Stomach (tissue), 4 donors: Measurements from ENCODE around the gene GCSAM.

ENCODE experiments used
- EP300 ChIP-seq: sonication (generic); formaldehyde crosslinking; IDR thresholded peaks from one replicate; pipeline ENCODE4 v1.6.1; 2017; ENCODE audit warnings: antibody characterized with exemption
- POLR2A ChIP-seq, 4 donors: fragments of 450-650 bp; IDR thresholded peaks; one replicate each; pipeline ENCODE4 v1.6.1; 2016; ENCODE audit warnings: antibody characterized with exemption in 4 of 4, control low read depth in 2 of 4, mild to moderate bottlenecking in 1 of 4, moderate library complexity in 1 of 4
- POLR2AphosphoS5 ChIP-seq, 3 donors: sonication (generic); formaldehyde crosslinking; IDR thresholded peaks; one replicate each; pipeline ENCODE4 v1.6.1; 2016; ENCODE audit warnings: antibody characterized with exemption in 3 of 3
- TF ChIP-seq, protein P1 (sequence below), 7 experiments: fragments of 450-650 bp in 4 of 7; fragments of 200-600 bp in 3 of 7; sonication (generic) in 3 of 7; IDR thresholded peaks; one replicate each; pipeline ENCODE4 v1.5.1; 2016 to 2019; ENCODE audit warnings: antibody characterized with exemption in 7 of 7, control low read depth in 2 of 7, mild to moderate bottlenecking in 1 of 7

DNA sequence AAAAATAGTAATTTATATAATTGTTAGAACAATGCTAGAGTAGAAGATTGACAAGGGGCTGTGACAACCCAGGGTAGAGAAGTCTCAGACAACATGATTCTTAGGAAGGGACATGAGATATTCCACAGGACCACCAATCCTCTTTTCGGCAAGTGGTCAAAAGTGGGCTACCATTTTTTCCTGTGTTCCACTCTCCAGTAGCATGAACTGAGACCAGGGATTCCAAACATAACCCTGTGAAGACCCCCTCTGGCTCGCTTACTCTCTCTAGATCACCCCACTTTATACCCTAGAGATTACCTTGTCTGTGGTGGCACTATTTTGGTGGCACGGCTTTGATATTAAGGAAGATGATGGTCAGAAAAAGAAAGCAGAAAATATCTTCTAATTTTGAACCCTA is 960 bp downstream of the GCSAM start:
- no peak for TF ChIP-seq POLR2A (IDR thresholded peaks at IDR 0.05)
- TF ChIP-seq, protein P1, sequence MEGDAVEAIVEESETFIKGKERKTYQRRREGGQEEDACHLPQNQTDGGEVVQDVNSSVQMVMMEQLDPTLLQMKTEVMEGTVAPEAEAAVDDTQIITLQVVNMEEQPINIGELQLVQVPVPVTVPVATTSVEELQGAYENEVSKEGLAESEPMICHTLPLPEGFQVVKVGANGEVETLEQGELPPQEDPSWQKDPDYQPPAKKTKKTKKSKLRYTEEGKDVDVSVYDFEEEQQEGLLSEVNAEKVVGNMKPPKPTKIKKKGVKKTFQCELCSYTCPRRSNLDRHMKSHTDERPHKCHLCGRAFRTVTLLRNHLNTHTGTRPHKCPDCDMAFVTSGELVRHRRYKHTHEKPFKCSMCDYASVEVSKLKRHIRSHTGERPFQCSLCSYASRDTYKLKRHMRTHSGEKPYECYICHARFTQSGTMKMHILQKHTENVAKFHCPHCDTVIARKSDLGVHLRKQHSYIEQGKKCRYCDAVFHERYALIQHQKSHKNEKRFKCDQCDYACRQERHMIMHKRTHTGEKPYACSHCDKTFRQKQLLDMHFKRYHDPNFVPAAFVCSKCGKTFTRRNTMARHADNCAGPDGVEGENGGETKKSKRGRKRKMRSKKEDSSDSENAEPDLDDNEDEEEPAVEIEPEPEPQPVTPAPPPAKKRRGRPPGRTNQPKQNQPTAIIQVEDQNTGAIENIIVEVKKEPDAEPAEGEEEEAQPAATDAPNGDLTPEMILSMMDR (IDR thresholded peaks at IDR 0.05), result no peak
- TF ChIP-seq EP300, result no peak
- TF ChIP-seq POLR2AphosphoS5 (IDR thresholded peaks at IDR 0.05), result no peak
